Fibroblast of pulmonary artery (primary cell): ENCODE measurements around the gene SAMD4A.

Experiments used
- DNase-seq: peaks from one replicate; pipeline ENCODE4 v3.0.0-alpha.2; 2010; ENCODE audit warnings: low read depth
- H3K4me3 ChIP-seq: replicated peaks from 2 replicates; pipeline ENCODE4 v1.5.1; 2011; ENCODE audit warnings: low read depth, mild to moderate bottlenecking, control low read depth, low read length, moderate library complexity
- CTCF ChIP-seq: IDR thresholded peaks from 2 replicates; pipeline ENCODE4 v1.5.1; 2011; ENCODE audit warnings: mild to moderate bottlenecking, control low read depth, low read length, inconsistent platforms; ENCODE audit errors: missing control alignments

SAMD4A gene

DNA sequence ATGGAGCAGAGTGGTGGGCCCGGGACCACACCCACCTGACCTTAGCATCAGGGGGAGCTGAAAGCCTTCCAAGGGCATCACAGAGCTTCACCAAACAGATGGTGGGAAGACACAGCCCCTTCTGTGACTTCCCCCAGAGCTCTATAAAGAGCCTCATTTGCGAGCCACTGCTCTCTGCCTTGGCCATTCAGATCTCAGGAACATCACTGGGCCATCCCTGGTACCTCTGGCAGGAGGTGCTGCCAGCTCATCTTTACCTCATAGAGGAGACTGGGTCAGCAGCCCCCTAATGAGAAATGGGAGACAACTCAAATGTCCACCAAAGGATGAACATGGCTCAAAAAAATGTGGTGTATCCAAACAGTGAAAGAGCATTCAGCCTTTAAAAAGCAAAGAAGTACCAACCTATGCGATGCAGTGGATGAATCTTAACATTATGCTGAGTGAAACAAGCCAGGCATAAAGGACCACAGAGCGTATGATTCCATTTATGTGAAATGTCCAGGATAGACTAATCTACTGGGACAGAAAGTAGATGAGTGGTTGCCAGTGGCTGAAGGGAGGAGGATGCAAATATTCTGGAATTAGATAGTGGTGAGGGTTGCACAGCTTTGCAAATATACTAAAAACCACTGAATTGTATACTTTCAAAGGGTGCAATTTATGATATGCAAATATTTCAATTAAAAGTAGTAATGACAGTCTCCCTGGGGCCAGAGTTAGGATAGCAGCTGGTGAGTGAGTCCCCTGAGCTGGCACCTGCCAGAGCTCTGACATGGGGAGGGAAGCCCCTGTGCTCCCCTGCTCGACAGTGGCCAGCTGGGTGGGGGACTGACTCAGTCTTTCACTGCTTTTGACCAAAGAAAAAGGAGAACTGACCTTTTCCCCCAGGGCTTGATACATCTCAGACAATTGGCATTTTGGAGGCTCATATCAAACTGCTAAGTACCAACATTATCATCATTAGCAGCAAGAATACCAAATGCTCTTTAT lies 219.1 kb downstream of the SAMD4A start:
- TF ChIP-seq CTCF, result no peak
- no peak for DNase-seq

DNA sequence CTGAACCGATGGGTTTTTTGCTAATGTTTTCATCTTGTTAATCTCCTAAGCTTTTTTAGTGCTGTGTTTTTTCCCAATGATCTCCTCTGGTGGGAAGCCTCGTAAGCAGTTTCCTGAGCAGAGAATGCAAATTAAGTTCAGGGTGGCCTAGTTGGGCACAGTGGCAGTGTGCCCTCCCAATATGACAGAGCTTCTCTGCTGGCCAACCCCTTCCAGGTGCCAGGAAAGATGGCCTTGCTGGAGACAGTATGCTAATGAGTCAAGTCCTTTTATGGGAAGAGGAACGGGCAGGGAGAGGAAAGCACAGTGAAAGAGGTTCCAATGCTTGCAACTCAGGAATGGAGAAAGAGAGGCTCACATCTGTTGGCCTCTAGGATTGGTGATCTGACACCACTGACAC lies 219.9 kb downstream of the SAMD4A start:
- H3K4me3 ChIP-seq, result no peak overlapping the region
- TF ChIP-seq CTCF, result no peak

More for the DNA sequence above, 219.1 kb downstream of the SAMD4A start:
- no peak overlapping the region for H3K4me3 ChIP-seq

DNA sequence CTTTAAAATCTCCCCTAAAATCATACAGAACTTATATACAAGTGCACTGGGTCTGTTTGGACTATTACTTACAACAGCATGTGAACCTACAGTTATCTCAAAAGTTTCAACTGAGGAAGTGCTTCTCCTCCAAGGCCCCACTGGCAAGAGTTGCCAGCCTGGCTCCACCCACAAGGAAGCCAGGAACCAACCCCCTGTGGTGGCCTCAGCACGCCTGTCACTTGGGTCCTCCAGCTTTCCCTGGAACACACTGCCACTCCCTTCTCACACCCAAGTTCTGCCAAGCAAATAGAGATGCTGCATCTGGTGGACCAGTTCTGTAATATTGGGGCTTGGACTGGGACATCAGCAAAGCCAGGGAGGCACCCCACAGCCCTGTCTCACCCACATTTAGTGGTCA lies 220.3 kb downstream of the SAMD4A start:
- H3K4me3 ChIP-seq, result no peak overlapping the region
- TF ChIP-seq CTCF, result no peak
- DNase-seq, result no peak

More for the DNA sequence above, 219.9 kb downstream of the SAMD4A start:
- DNase-seq, result no peak

DNA sequence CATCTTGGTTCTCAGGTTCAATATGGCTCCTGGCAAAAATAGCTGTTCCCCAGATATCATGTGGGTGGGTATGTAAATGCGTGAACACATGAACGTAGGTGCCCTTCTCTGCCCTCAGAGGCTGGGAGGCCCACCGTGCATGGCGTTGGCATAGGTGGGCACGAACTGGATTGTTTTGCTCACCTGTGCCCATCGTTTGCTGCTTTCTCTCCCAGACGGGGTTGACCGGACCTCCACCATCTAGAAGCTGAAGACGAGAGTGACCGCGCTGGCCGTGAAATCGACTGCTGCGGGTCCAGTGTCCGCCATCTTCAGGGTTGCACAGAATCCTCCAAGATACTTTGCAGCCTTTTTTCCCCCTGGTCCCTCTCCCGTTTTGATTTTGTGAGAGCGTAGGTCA lies 221.8 kb downstream of the SAMD4A start:
- no peak for DNase-seq
- no peak for TF ChIP-seq CTCF
- H3K4me3 ChIP-seq, result no peak overlapping the region

- TF ChIP-seq CTCF, result no peak
- DNase-seq, result no peak
- no peak overlapping the region for H3K4me3 ChIP-seq
These were observed 222.2 kb downstream of the SAMD4A start for GRCh38 chr14:54789166-54789565.

GRCh38 chr14:54789781-54790480 lies 223.0 kb downstream of the SAMD4A start:
- no peak for TF ChIP-seq CTCF
- no peak for DNase-seq
- no peak overlapping the region for H3K4me3 ChIP-seq
